HG02623 (cell line): ENCODE measurements around the gene PTPN23.

Source experiments
- ATAC-seq: cut with Tn5 transposase; IDR thresholded peaks from one replicate; pipeline ENCODE4 v1.9.1; 2021; ENCODE audit warnings: moderate library complexity; ENCODE audit not compliant: unreplicated experiment

PTPN23 gene

DNA sequence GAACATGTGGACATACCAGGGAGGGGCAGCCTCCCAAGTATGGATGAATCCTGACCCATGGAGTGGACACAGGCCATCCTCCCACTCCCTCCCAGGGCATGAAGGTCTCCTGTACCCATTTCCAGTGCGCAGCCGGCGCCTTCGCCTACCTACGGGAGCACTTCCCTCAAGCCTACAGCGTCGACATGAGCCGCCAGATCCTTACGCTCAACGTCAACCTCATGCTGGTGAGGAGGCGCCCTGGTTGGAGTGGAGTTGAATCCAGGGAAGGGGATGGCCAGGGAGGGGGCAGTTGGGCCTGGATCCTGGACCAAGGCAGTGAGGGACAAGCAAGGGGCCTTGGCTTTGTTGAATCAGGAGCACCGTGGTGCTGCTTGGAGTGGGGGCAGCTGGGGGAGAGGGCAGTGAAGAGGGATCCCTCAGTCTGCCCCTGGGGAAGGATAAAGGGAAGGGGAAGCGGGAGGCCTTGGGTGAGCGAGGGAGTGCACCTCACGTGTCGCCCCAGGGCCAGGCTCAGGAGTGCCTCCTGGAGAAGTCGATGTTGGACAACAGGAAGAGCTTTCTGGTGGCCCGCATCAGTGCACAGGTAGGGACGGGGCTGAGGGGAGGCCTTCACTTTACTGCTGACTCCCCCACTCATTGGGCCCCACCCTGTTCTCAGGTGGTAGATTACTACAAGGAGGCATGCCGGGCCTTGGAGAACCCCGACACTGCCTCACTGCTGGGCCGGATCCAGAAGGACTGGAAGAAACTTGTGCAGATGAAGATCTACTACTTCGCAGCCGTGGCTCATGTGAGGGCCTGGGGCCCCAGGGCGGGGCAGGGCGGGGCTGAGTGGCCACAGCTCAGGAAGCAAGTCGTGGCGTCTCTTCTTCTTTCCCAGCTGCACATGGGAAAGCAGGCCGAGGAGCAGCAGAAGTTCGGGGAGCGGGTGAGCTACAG lies 25.3 kb downstream of the PTPN23 start:
- no peak for ATAC-seq

DNA sequence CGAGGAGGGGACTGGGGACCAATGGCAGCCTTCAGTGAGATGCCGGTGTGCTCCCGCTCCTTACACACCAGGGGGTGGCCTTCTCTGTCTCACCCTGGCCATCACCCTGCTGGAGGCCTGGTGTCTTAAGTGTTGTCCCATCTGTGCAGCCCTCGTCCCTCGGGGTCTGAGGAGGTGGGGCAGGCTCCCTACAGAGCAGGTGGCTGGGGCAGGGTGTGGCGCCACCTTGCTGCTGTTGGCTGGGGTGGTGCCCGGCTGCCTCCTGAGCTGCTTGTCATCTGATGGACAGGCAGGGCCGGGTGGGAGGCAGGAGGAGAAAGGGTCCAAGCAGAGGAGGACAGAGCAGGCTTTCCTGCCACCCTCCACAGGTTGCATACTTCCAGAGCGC lies 25.9 kb downstream of the PTPN23 start:
- no peak for ATAC-seq

- no peak for ATAC-seq
Observed at GRCh38 chr3:47407237-47407636, 26.4 kb downstream of the PTPN23 start.

DNA sequence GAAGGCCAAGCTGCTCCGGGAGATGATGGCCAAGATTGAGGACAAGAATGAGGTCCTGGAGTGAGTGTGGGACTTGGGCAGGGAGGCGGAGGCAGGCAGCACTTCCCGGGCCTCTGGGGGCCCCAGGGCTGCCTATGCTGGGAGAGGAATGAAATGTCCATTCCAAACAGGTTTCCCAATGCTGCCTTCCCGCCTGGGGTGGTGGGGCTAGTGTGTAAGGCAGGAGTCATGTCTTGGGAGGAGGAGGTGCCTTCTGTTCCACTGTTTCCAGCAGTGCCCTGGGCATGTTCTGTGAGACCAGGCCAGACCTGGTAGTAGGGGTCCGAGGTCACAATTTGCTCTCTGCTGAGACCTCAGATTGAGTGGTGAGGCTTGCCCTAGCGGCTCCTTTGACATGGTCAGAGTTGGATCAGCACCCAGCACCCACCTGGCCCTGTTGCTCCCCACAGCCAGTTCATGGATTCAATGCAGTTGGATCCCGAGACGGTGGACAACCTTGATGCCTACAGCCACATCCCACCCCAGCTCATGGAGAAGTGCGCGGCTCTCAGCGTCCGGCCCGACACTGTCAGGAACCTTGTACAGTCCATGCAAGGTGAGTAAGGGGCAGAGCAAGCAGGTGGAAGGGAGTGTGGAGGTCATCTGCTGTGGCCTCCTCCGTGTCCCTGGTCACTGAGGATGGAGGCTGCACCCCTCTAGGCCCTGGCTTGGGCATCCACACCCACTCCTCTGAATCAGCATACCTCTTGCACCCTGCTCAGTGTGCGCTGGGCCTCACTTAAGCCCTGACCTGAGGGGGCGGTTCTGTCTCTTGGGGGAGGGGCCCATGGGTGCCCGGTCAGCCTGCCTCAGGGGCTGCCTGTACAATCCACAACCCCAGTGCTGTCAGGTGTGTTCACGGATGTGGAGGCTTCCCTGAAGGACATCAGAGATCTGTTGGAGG lies 27.3 kb downstream of the PTPN23 start:
- ATAC-seq: no peak

GRCh38 chr3:47408839-47409229 lies 28.0 kb downstream of the PTPN23 start:
- no peak for ATAC-seq

- no peak for ATAC-seq
Observed at GRCh38 chr3:47409284-47409683, 28.5 kb downstream of the PTPN23 start.

DNA sequence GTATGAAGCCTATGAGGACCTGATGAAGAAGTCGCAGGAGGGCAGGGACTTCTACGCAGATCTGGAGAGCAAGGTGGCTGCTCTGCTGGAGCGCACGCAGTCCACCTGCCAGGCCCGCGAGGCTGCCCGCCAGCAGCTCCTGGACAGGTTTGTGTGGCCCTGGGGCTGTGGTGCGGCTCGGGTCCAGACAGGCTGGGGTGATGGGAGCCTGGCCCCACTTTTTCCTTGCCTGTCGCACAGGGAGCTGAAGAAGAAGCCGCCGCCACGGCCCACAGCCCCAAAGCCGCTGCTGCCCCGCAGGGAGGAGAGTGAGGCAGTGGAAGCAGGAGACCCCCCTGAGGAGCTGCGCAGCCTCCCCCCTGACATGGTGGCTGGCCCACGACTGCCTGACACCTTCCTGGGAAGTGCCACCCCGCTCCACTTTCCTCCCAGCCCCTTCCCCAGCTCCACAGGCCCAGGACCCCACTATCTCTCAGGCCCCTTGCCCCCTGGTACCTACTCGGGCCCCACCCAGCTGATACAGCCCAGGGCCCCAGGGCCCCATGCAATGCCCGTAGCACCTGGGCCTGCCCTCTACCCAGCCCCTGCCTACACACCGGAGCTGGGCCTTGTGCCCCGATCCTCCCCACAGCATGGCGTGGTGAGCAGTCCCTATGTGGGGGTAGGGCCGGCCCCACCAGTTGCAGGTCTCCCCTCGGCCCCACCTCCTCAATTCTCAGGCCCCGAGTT lies 29.0 kb downstream of the PTPN23 start:
- ATAC-seq: no peak

DNA sequence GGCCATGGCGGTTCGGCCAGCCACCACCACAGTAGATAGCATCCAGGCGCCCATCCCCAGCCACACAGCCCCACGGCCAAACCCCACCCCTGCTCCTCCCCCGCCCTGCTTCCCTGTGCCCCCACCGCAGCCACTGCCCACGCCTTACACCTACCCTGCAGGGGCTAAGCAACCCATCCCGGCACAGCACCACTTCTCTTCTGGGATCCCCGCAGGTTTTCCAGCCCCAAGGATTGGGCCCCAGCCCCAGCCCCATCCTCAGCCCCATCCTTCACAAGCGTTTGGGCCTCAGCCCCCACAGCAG lies 29.5 kb downstream of the PTPN23 start:
- no peak for ATAC-seq

DNA sequence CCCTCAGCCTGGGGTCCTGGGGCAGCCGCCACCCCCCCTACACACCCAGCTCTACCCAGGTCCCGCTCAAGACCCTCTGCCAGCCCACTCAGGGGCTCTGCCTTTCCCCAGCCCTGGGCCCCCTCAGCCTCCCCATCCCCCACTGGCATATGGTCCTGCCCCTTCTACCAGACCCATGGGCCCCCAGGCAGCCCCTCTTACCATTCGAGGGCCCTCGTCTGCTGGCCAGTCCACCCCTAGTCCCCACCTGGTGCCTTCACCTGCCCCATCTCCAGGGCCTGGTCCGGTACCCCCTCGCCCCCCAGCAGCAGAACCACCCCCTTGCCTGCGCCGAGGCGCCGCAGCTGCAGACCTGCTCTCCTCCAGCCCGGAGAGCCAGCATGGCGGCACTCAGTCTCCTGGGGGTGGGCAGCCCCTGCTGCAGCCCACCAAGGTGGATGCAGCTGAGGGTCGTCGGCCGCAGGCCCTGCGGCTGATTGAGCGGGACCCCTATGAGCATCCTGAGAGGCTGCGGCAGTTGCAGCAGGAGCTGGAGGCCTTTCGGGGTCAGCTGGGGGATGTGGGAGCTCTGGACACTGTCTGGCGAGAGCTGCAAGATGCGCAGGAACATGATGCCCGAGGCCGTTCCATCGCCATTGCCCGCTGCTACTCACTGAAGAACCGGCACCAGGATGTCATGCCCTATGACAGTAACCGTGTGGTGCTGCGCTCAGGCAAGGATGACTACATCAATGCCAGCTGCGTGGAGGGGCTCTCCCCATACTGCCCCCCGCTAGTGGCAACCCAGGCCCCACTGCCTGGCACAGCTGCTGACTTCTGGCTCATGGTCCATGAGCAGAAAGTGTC lies 30.2 kb downstream of the PTPN23 start:
- ATAC-seq: no peak

DNA sequence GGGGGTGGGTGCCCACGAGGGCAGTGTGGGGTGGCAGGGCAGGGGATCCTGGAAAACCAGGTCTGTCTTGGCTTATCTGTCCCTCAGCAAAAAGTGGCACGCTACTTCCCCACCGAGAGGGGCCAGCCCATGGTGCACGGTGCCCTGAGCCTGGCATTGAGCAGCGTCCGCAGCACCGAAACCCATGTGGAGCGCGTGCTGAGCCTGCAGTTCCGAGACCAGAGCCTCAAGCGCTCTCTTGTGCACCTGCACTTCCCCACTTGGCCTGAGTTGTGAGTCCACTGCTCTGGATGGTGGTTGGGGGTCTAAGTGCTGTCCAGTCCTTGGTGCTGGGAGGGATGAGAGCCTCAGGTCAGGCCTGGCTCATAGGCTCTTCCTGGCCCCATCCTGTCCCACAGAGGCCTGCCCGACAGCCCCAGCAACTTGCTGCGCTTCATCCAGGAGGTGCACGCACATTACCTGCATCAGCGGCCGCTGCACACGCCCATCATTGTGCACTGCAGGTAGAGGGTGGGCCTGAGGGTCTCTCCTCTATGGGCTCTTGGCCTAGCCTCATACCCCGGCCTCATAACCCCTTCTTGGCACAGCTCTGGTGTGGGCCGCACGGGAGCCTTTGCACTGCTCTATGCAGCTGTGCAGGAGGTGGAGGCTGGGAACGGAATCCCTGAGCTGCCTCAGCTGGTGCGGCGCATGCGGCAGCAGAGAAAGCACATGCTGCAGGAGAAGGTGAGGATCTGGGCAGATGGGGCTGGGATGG lies 31.1 kb downstream of the PTPN23 start:
- ATAC-seq: no peak

DNA sequence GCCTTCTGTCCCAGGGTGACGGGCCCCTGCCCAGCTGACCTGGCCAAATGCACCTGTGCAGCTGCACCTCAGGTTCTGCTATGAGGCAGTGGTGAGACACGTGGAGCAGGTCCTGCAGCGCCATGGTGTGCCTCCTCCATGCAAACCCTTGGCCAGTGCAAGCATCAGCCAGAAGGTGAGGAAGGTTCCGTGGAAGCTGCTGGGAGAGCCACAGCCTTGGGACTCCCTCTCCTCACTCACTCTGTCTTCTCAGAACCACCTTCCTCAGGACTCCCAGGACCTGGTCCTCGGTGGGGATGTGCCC lies 31.6 kb downstream of the PTPN23 start:
- no peak for ATAC-seq

GRCh38 chr3:47412842-47413520 lies 32.2 kb downstream of the PTPN23 start:
- no peak for ATAC-seq

- ATAC-seq: no peak
Observed at GRCh38 chr3:47413751-47414150, 32.9 kb downstream of the PTPN23 start.

- ATAC-seq: no peak
Observed at GRCh38 chr3:47414161-47414564, 33.3 kb downstream of the PTPN23 start.

DNA sequence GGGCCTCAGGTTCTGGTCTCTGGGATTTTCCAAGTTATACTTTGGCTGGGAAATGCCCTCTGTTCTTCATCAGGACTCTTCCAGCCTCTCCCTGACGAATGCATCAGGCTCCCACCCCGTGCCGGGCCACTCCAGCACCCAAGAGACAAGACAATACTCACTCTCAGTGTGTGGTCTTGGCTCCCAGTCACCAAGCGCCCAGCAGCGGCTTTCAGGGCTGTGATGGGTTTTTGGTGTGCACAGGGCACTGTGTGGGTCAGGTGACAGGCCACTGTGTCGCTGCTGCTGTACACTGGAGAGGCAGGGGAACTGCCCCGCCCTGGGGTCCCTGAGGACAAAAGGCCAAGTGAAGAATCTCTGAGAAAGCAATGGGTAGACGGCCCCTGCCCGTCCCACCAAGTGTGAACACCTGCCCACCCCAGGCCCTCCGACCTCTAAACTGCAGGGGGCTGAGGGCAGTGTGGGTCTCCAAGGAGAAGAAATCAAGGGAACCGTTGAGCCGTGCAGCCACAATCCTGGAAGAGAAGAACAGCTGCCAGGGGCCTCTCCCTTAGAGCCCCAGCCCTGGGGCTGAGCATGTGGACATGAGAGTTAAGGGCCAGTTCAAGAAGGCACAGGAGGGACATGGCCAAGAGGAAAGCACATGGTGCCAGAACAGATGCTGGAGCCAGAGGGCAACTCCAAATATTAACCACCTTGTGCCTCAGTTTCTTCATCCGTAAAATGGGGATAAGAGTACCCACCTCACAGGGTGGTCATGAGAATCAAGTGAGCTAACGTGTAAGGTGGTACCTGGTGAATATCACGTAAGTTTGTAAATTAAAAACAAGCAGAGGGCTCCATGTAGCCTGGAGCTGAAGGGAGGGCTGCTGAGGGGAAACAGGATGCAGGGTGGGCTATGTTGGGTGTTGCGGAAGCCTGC lies 34.1 kb downstream of the PTPN23 start:
- ATAC-seq: no peak

- no peak for ATAC-seq
Observed at GRCh38 chr3:47416041-47416440, 35.2 kb downstream of the PTPN23 start.

GRCh38 chr3:47418167-47419082 lies 37.6 kb downstream of the PTPN23 start:
- ATAC-seq: no peak
